Tibial nerve (tissue), 4 donors: ENCODE measurements around the gene KLHL9.

Experiments
- CTCF ChIP-seq, 5 experiments: fragments of 200-600 bp in 3 of 5; fragments of 450-650 bp in 2 of 5; sonication (generic) in 3 of 5; IDR thresholded peaks; one replicate each; pipeline ENCODE4 v1.5.1; 2016 to 2019; ENCODE audit warnings: antibody characterized with exemption in 5 of 5, mild to moderate bottlenecking in 3 of 5, moderate library complexity in 2 of 5
- EP300 ChIP-seq, 2 donors: sonication (generic); formaldehyde crosslinking; IDR thresholded peaks; one replicate each; pipeline ENCODE4 v1.6.1; 2017; ENCODE audit warnings: antibody characterized with exemption in 2 of 2, mild to moderate bottlenecking in 1 of 2
- POLR2A ChIP-seq, 2 donors: fragments of 450-650 bp; IDR thresholded peaks; one replicate each; pipeline ENCODE4 v1.6.1; 2017; ENCODE audit warnings: antibody characterized with exemption in 2 of 2, mild to moderate bottlenecking in 2 of 2, moderate library complexity in 2 of 2

- TF ChIP-seq CTCF (IDR thresholded peaks at IDR 0.05) (no peak), POLR2A (IDR thresholded peaks at IDR 0.05) (no peak), EP300 (IDR thresholded peaks at IDR 0.05) (no peak)
Measured at GRCh38 chr9:21350787-21351186, 15.6 kb upstream of the KLHL9 start, which contains the start of gene IFNA6.
